GM18951 (cell line): ENCODE results near the gene APOOL.
A peak's percentile ranks its signal among the peaks of the same experiment; 100 is the strongest.
"Not testable (repeated sequence)": the region's sequence is repeated elsewhere in the genome, so short reads cannot be mapped to it uniquely, and the experiment has no call there.

Experiments used
- POLR2A ChIP-seq: IDR thresholded peaks from 4 replicates; pipeline ENCODE4 v1.6.1; 2011; ENCODE audit warnings: mild to moderate bottlenecking; ENCODE audit not compliant: insufficient read length, insufficient read depth; ENCODE audit errors: extremely low read depth
- in situ Hi-C: fragments of 300-500 bp; cut with MboI; formaldehyde crosslinking; loops from one replicate; pipeline ENCODE4 v1.12.0; 2022; ENCODE audit warnings: low sequenced_read_pairs, mixed read lengths, inconsistent platforms; ENCODE audit not compliant: unreplicated experiment

Gene APOOL

GRCh38 chrX:85003655-85004244 is at the start of gene APOOL:
APOOL (plus strand) TSS chrX:85003877; CDS start chrX:85003913, 36 bp downstream.
- in situ Hi-C loops: no loop called here

GRCh38 chrX:84956304-84956703 is 47.4 kb upstream of the APOOL start:
- TF ChIP-seq POLR2A: no peak
- in situ Hi-C loops: no loop called here

More at GRCh38 chrX:85003655-85004244, at the start of gene APOOL:
- peak; percentile 49 for TF ChIP-seq POLR2A

GRCh38 chrX:84974803-84975202 is 28.9 kb upstream of the APOOL start:
- TF ChIP-seq POLR2A: no peak
- in situ Hi-C loops: no loop called here

- in situ Hi-C loops: not testable (repeated sequence)
Measured at GRCh38 chrX:84991739-84992138, 11.9 kb upstream of the APOOL start.

- in situ Hi-C loops: no loop called here
Measured at GRCh38 chrX:84993150-84993549, 10.5 kb upstream of the APOOL start.

GRCh38 chrX:85001344-85001743 is 2.3 kb upstream of the APOOL start:
- in situ Hi-C loops: no loop called here
- TF ChIP-seq POLR2A: no peak

More at GRCh38 chrX:84993150-84993549, 10.5 kb upstream of the APOOL start:
- no peak for TF ChIP-seq POLR2A

- no peak for TF ChIP-seq POLR2A
- in situ Hi-C loops: no loop called here
Measured at GRCh38 chrX:85004255-85004654, 578 bp downstream of the APOOL start.

- in situ Hi-C loops: no loop called here
- TF ChIP-seq POLR2A: no peak
Measured at GRCh38 chrX:85012098-85012497, 8.4 kb downstream of the APOOL start.

- in situ Hi-C loops: not testable (repeated sequence)
Measured at GRCh38 chrX:85015351-85015750, 11.7 kb downstream of the APOOL start.

- in situ Hi-C loops: no loop called here
- no peak for TF ChIP-seq POLR2A
Measured at GRCh38 chrX:85017721-85018120, 14.0 kb downstream of the APOOL start.

- in situ Hi-C loops: no loop called here
- no peak for TF ChIP-seq POLR2A
Measured at GRCh38 chrX:85018471-85018870, 14.8 kb downstream of the APOOL start.

GRCh38 chrX:85020216-85020615 is 16.5 kb downstream of the APOOL start:
- no peak for TF ChIP-seq POLR2A
- in situ Hi-C loops: no loop called here

GRCh38 chrX:85024044-85024443 is 20.4 kb downstream of the APOOL start:
- no peak for TF ChIP-seq POLR2A
- in situ Hi-C loops: no loop called here

- in situ Hi-C loops: no loop called here
- TF ChIP-seq POLR2A: no peak
Measured at GRCh38 chrX:85024562-85024961, 20.9 kb downstream of the APOOL start.

- TF ChIP-seq POLR2A: no peak
- in situ Hi-C loops: loop anchor here (25.0 kb wide), 1 partner anchor 289 kb away; no protein-coding TSS in a partner anchor
Measured at GRCh38 chrX:85026170-85026569, 22.5 kb downstream of the APOOL start.

GRCh38 chrX:85029043-85029442 is 25.4 kb downstream of the APOOL start:
- in situ Hi-C loops: loop anchor here (25.0 kb wide), 1 partner anchor 292 kb away; no protein-coding TSS in a partner anchor
- no peak for TF ChIP-seq POLR2A
